HFF-Myc (cell line): ENCODE measurements around the gene SORL1.
A peak's percentile ranks its signal among the peaks of the same experiment; 100 is the strongest.
"Not testable (repeated sequence)": the region's sequence is repeated elsewhere in the genome, so short reads cannot be mapped to it uniquely, and the experiment has no call there.

Source experiments
- DNase-seq: peaks from one replicate; pipeline ENCODE4 v3.0.0-alpha.2; 2011; ENCODE audit warnings: low read depth; ENCODE audit errors: extremely low read depth
- H3K4me3 ChIP-seq: replicated peaks from 2 replicates; pipeline ENCODE4 v1.5.1; 2011; ENCODE audit warnings: low read depth, mild to moderate bottlenecking, control low read depth, low read length
- CTCF ChIP-seq: IDR thresholded peaks from 2 replicates; pipeline ENCODE4 v1.5.1; 2012; ENCODE audit warnings: mild to moderate bottlenecking, low read depth, low read length, control low read depth; ENCODE audit errors: missing control alignments

SORL1 gene

GRCh38 chr11:121451986-121452608 is at the start of gene SORL1:
Gene SORL1 (plus strand): TSS chr11:121452314. CDS start chr11:121452332, 18 bp downstream.
- TF ChIP-seq CTCF: peak; percentile 40
- DNase-seq: no peak
- H3K4me3 ChIP-seq: peak within 1 kb of the TSS; percentile 60

GRCh38 chr11:121405646-121406045 is 46.5 kb upstream of the SORL1 start:
- no peak for TF ChIP-seq CTCF
- DNase-seq: no peak
- H3K4me3 ChIP-seq: no peak overlapping the region

- no peak for DNase-seq
- H3K4me3 ChIP-seq: no peak overlapping the region
- no peak for TF ChIP-seq CTCF
Observed at GRCh38 chr11:121406291-121406690, 45.8 kb upstream of the SORL1 start.

- DNase-seq: no peak
- H3K4me3 ChIP-seq: no peak overlapping the region
- TF ChIP-seq CTCF: no peak
Observed at GRCh38 chr11:121408830-121409229, 43.3 kb upstream of the SORL1 start.

GRCh38 chr11:121410041-121410440 is 42.1 kb upstream of the SORL1 start:
- DNase-seq, H3K4me3 ChIP-seq: not testable (repeated sequence)

GRCh38 chr11:121411330-121411729 is 40.8 kb upstream of the SORL1 start:
- not testable (repeated sequence) for H3K4me3 ChIP-seq, DNase-seq

GRCh38 chr11:121412000-121412587 is 40.0 kb upstream of the SORL1 start:
- no peak for DNase-seq
- TF ChIP-seq CTCF: no peak
- H3K4me3 ChIP-seq: no peak overlapping the region
